GM21825 (cell line): ENCODE results near the gene ZBTB46.
A peak's percentile ranks its signal among the peaks of the same experiment; 100 is the strongest.
"Not testable (repeated sequence)": the region's sequence is repeated elsewhere in the genome, so short reads cannot be mapped to it uniquely, and the experiment has no call there.

Source experiments
- ATAC-seq: cut with Tn5 transposase; IDR thresholded peaks from one replicate; pipeline ENCODE4 v1.9.1; 2021; ENCODE audit warnings: mild to moderate bottlenecking, moderate library complexity; ENCODE audit not compliant: unreplicated experiment

ZBTB46 gene

GRCh38 chr20:63737695-63737944, 93.4 kb downstream of the ZBTB46 start:
- no peak for ATAC-seq

DNA sequence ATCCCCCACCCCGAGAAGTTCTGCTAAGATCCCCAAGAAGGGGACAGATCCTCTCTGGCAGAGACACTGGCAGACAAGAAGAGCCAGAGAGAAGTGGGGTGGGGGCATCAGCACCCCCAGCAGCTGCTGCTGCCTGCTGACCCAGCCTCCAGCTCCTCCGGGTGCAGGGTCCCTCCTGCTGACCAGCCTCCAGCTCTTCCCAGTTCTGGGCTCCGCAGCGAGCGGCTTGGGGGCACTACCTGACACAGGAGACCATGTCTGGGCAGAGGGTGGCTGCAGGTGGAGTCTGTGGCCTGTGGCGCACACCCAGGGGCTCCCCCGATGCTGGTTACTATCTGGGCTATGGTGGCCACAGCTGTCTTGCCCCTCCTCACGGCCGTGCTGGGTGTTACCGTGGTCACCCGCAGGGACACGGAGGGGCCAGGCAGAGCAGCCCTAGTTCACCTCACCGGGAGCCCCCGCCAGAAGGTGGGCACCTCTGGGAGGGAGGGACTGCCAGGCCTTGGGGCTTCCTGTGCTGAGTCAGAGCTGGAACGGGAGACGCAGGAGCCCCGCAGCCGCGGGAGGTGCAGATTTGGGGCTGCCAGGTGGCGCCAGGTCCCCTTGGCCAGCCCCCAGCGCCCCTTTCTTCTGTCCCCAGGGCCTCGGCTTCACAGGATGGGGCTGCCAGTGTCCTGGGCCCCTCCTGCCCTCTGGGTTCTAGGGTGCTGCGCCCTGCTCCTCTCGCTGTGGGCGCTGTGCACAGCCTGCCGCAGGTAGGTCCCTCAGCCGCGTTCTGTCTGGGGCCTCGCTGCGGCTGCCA, 94.0 kb downstream of the ZBTB46 start:
- ATAC-seq = no peak

- ATAC-seq = no peak
Observed at GRCh38 chr20:63735859-63736718, 95.0 kb downstream of the ZBTB46 start, which contains the start of gene LIME1. Gene LIME1 (plus strand): TSS chr20:63736664. CDS start chr20:63737550, 886 bp downstream.

DNA sequence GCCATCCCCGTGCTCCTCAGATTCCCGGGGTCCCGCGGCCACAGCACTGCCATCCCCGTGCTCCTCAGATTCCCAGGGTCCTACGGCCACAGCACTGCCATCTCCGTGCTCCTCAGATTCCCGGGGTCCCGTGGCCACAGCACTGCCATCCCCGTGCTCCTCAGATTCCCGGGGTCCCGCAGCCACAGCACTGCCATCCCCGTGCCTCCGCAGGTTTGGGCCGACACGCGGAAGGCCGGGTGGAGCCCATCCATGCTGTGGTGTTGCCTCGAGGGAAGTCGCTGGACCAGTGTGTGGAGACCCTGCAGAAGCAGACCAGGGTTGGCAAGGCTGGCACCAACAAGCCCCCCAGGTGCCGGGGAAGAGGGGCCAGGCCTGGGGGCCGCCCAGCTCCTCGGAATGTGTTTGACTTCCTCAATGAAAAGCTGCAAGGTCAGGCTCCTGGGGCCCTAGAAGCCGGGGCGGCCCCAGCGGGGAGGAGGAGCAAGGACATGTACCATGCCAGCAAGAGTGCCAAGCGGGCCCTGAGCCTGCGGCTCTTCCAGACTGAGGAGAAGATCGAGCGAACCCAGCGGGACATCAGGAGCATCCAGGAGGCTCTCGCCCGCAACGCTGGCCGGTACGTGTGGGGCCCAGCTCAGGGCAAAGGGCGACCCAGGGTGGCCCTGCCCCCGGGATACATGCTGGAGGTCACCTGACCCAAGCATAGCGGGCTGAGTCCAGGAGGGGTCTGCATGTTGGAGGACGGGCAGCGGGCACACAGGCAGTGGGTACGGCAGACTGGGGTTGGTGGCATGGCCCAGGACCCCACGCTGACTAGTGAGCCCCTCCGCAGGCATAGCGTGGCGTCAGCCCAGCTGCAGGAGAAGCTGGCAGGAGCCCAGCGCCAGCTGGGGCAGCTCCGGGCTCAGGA, 95.9 kb downstream of the ZBTB46 start:
- no peak for ATAC-seq

- no peak for ATAC-seq
Observed at GRCh38 chr20:63734111-63734945, 96.7 kb downstream of the ZBTB46 start.

GRCh38 chr20:63733579-63734081, 97.4 kb downstream of the ZBTB46 start:
- ATAC-seq = no peak

DNA sequence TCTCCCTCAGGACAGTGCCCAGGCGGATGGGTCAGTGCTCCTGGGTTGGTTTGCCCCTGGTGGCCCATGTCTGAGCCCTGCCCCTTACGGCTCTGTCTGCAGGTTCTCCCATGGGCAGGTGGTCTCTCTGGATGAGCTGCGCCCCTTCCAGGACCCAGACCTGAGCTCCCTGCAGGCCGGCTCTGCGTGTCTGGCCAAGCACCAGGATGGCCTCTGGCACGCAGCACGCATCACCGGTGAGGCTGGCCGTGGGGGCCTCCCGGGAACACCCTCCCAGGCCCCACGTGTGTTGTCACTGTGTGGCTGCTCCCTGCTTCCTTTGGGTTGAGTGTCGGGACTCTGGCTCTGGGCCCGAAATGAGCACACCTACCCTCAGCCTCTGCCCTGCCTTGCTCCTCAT, 97.9 kb downstream of the ZBTB46 start:
- ATAC-seq = no peak

DNA sequence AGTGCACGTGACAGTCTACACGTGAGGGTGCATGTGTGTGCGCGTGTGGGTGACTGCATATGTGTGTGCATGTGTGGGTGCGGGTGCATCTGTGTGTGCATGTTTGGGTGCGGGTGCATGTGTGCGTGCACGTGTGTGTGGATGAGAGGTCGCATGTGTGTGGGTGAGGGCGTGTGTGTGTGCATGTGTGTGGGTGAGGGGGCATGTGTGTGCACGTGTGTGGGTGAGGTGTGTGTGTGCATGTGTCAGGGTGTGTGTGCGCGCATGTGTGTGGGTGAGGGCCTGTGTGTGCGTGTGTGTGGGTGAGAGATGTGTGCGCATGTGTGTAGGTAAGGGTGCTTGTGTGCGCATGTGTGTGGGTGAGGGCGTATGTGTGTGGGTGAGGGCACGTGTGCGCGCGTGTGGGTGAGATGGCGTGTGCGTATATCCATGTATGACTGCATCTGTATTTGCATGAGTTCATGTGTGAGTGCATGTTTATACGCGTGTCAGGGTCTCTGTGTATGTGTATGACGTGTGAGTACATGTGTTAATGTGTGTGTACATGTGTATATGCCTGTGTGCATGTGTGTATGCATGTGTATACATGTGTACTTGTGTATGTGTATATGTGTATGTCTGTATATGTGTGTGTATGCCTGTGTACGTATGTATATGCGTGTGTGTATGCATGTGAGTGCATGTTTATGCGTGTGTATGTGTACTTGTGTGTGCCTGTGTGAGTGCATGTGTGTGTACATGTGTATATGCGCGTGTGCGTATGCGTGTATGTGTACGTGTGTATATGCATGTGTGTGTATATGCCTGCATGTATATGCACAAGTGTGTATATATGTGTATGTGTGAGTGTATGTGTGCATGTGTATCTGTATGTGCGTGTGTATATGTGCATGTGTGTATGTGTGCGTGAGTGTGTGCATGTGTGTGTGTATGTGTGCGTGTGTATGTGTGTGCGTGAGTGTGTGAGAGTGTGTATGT, 98.7 kb downstream of the ZBTB46 start:
- ATAC-seq = no peak

DNA sequence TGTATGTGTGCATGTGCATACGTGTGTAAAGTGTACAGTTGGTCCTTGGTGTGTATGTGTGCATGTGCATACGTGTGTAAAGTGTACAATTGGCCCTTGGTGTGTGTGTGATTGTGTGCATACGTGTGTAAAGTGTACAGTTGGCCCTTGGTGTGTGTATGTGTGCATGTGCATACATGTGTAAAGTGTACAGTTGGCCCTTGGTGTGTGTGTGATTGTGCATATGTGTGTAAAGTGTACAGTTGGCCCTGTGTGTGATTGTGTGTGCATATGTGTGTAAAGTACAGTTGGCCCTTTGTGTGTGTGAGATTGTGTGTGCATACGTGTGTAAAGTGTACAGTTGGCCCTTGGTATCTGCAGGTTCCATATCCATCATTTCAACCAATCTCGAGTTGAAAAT, 99.7 kb downstream of the ZBTB46 start:
- ATAC-seq = no peak

DNA sequence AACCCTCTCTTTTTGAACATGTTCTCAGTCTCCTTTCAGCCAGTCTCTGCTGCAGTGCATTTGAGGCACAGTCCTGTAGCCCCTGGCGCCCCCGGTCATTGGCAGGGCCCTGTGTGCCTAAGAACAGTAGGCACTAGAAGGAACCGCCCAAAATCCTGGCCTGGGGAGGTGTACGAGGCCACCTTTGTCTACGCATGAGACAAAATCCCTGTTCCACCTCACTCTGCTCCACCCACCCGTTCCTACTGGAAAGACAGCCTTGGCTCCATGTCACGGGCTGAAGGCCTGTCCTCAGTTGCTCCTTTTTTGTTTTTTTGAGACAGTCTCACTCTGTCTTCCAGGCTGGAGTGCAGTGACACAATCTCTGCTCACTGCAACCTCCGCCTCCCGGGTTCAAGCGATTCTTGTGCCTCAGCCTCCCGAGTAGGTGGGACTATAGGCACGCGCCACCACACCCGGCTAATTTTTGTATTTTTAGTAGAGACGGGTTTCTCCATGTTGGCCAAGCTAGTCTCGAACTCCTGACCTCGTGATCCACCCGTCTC, 100.8 kb downstream of the ZBTB46 start:
- not testable (repeated sequence) for ATAC-seq

DNA sequence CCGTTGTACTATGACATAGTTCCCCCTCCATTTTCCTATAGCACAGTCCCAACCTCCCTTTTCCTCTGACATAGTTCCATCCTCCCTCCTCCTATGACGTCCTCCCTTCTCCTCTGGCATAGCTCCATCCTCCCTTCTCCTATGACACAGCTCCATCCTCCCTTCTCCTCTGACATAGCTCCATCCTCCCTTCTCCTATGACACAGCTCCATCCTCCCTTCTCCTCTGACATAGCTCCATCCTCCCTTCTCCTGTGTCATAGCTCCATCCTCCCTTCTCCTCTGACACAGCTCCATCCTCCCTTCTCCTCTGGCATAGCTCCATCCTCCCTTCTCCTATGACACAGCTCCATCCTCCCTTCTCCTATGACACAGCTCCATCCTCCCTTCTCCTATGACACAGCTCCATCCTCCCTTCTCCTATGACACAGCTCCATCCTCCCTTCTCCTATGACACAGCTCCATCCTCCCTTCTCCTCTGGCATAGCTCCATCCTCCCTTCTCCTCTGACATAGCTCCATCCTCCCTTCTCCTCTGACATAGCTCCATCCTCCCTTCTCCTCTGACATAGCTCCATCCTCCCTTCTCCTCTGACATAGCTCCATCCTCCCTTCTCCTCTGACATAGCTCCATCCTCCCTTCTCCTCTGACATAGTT, 108.0 kb downstream of the ZBTB46 start:
- ATAC-seq = not testable (repeated sequence)

GRCh38 chr20:63718996-63719395, 112.1 kb downstream of the ZBTB46 start:
- no peak for ATAC-seq

DNA sequence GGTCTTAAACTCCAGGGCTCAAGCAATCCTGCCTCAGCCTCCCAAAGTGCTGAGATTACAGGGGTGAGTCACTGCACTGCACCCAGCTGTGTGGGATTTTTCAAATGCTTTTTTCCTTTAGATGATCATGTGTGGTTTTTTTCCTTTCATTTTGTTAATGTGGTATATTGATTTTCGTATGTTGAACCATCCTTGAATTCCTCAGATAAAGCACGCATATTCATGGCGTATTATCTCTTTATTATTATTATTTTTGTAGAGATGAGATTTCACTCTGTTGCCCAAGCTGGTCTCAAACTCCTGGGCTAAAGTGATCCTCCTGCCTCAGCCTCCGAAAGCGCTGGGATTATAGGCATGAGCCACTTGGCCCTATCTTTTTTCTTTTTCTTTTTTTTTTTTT, 116.2 kb downstream of the ZBTB46 start:
- ATAC-seq = no peak

DNA sequence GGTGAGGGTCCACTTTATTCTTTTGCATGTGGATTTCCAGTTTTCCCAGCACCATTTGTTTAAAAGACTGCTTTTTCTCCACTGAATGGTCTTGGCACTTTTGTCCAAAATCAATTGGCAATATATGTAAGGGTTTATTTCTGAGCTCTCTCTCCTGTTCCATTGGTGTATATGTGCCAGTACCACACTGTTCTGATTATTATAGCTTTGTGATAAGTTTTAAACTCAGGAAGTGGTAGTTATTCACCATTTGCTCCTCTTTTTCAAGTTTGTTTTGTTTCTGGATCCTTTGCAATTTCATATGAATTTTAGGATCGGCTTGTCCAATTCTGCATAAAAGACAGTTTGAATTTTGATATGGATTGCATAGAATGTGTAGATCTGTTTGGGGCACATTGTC, 118.9 kb downstream of the ZBTB46 start:
- no peak for ATAC-seq

- ATAC-seq = no peak
Observed at GRCh38 chr20:63711085-63711645, 119.9 kb downstream of the ZBTB46 start.

- ATAC-seq = no peak
Observed at GRCh38 chr20:63709149-63709527, 121.9 kb downstream of the ZBTB46 start.

DNA sequence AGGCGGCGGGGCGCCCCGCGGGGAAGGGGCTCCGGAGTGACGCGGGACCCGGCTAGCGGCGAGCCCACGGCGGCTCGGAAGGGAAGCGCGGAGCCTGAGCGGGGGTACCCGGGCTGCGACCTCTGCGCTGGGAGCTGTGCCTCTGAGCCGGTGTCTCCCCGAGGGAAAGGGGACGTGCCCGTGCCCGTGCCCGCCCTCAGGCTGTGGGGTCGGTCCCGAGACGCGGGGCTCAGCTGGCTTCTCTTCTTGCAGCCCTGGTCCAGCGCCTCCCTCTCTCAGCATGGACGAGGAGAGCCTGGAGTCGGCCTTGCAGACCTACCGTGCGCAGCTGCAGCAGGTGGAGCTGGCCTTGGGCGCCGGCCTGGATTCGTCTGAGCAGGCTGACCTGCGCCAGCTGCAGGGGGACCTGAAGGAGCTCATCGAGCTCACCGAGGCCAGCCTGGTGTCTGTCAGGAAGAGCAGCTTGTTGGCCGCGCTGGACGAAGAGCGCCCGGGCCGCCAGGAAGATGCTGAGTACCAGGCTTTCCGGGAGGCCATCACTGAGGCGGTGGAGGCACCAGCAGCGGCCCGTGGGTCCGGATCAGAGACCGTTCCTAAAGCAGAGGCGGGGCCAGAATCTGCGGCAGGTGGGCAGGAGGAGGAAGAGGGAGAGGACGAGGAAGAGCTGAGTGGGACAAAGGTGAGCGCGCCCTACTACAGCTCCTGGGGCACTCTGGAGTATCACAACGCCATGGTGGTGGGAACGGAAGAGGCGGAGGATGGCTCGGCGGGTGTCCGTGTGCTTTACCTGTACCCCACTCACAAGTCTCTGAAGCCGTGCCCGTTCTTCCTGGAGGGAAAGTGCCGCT, 122.5 kb downstream of the ZBTB46 start:
- ATAC-seq = peak; percentile 18
